Measurements from ENCODE around the gene TNS3. TPM values are rescaled to one million over a fixed set of nuclear protein-coding genes. Genes with fewer than 3 reads are reported as not detected.

TNS3 gene
- total and polyA plus RNA-seq, 2 of the 13 experiments (the other 11 are each of a cell fraction or from before 2014, with no cell fraction given) = 52.9 to 55.7 TPM

DNA sequence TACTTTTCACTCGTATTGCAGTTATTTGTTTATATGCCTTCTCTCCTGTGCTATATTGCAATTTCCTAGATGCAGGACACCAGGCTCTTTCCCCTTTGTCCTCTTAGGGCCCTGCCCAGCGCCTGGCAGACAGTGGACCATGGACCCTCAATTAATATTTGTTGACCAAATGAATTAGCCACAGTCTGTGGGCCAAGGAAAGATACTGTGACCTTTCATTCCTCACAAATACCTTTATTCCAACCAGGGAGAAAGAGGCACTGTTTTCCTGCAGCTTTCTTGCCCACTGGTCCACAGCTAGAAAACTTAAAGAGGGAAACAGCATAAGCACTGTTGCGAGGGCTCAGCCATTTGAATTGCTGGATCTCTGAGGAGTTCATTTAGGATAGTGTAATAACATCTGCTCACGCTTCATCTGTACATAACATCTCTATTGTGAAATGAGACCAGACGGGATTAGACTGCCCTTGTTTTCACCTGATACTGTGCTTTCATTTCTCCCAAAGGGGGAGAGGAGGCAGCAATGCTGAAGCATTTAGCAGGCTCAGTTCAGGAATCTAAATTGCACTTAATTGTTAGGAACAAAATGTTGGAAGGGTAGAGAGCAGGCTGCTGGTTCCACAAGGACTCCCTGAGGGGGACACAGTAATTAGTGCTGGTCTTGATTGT, 46.7 kb downstream of the TNS3 start (continued):
- TF ChIP-seq, protein P1, sequence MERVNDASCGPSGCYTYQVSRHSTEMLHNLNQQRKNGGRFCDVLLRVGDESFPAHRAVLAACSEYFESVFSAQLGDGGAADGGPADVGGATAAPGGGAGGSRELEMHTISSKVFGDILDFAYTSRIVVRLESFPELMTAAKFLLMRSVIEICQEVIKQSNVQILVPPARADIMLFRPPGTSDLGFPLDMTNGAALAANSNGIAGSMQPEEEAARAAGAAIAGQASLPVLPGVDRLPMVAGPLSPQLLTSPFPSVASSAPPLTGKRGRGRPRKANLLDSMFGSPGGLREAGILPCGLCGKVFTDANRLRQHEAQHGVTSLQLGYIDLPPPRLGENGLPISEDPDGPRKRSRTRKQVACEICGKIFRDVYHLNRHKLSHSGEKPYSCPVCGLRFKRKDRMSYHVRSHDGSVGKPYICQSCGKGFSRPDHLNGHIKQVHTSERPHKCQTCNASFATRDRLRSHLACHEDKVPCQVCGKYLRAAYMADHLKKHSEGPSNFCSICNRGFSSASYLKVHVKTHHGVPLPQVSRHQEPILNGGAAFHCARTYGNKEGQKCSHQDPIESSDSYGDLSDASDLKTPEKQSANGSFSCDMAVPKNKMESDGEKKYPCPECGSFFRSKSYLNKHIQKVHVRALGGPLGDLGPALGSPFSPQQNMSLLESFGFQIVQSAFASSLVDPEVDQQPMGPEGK (CRISPR knock-in tag; IDR thresholded peaks at IDR 0.05) = peak; percentile 10; the same call in 1 of the 2 replicates
- TF ChIP-seq U2AF2 (IDR thresholded peaks at IDR 0.05; ENCODE audit: low read depth, low read length) = no peak
- peak; percentile 69 for TF ChIP-seq PHF21A (CRISPR knock-in tag; IDR thresholded peaks at IDR 0.05)
- peak; percentile 55; the same call in 1 of the 2 replicates for TF ChIP-seq RXRA (CRISPR knock-in tag; IDR thresholded peaks at IDR 0.05)
- peak; percentile 57; the same call in 1 of the 2 replicates for TF ChIP-seq NR2C2 (CRISPR knock-in tag; IDR thresholded peaks at IDR 0.05; ENCODE audit: borderline replicate concordance)
- no peak for TF ChIP-seq MTF1 (CRISPR knock-in tag; IDR thresholded peaks at IDR 0.05)
- peak; percentile 46; the same call in 1 of the 2 replicates for TF ChIP-seq IKZF5 (CRISPR knock-in tag; IDR thresholded peaks at IDR 0.05)
- TF ChIP-seq RXRB (CRISPR knock-in tag; IDR thresholded peaks at IDR 0.05; ENCODE audit: borderline replicate concordance) = peak; percentile 85; the same call in 1 of the 2 replicates

All from HepG2 (cell line).